Measurements from ENCODE around the gene LARP4B. TPM values are rescaled to one million over a fixed set of nuclear protein-coding genes. Genes with fewer than 3 reads are reported as not detected.

Gene LARP4B
- total RNA-seq, 1 experiment from 2014 or later: 181 TPM

- no TSS peak for BruUV-seq (replicated peaks)
- no peaks in the 10 kb centered on the region for H3K27me3 Mint-ChIP-seq (ENCODE audit: unreplicated experiment)
- no peaks in the 10 kb centered on the region for H3K9me3 Mint-ChIP-seq (ENCODE audit: low read depth, unreplicated experiment)
- H3K4me1 Mint-ChIP-seq (ENCODE audit: low read depth, unreplicated experiment): peaks cover 22% of the 10 kb centered on the region
- CTCF ChIA-PET: no interaction called here
- TF ChIP-seq CTCF (IDR thresholded peaks at IDR 0.05; ENCODE audit: unreplicated experiment): no peak
- no peak overlapping the region for H3K4me3 Mint-ChIP-seq (ENCODE audit: low read depth, unreplicated experiment)
- intact Hi-C loops (cut with micrococcal nuclease; ENCODE audit: unreplicated experiment): no loop called here
- peaks cover 25% of the 10 kb centered on the region for H3K36me3 Mint-ChIP-seq (ENCODE audit: insufficient read depth, unreplicated experiment)
- no peak for DNase-seq
- H3K27ac Mint-ChIP-seq (ENCODE audit: unreplicated experiment): no peak overlapping the region
Measured at GRCh38 chr10:776772-777171, 154.7 kb downstream of the LARP4B start.

GRCh38 chr10:775245-776075 is 156.0 kb downstream of the LARP4B start:
- H3K27me3 Mint-ChIP-seq (ENCODE audit: unreplicated experiment): no peaks in the 10 kb centered on the region
- peak overlapping the region; percentile 62 for H3K27ac Mint-ChIP-seq (ENCODE audit: unreplicated experiment)
- peaks cover 22% of the 10 kb centered on the region for H3K4me1 Mint-ChIP-seq (ENCODE audit: low read depth, unreplicated experiment)
- CTCF ChIA-PET: interaction anchor here (0.6 kb wide), 2 partner anchors 18 to 31 kb away, joined by 3 to 4 read pairs; no protein-coding TSS in a partner anchor
- no peaks in the 10 kb centered on the region for H3K9me3 Mint-ChIP-seq (ENCODE audit: low read depth, unreplicated experiment)
- H3K36me3 Mint-ChIP-seq (ENCODE audit: insufficient read depth, unreplicated experiment): peaks cover 13% of the 10 kb centered on the region
- BruUV-seq (replicated peaks): no TSS peak
- peak; percentile 67 for DNase-seq
- TF ChIP-seq CTCF (IDR thresholded peaks at IDR 0.05; ENCODE audit: unreplicated experiment): no peak
- peak overlapping the region; percentile 61 for H3K4me3 Mint-ChIP-seq (ENCODE audit: low read depth, unreplicated experiment)
- intact Hi-C loops (cut with micrococcal nuclease; ENCODE audit: unreplicated experiment): no loop called here

DNA sequence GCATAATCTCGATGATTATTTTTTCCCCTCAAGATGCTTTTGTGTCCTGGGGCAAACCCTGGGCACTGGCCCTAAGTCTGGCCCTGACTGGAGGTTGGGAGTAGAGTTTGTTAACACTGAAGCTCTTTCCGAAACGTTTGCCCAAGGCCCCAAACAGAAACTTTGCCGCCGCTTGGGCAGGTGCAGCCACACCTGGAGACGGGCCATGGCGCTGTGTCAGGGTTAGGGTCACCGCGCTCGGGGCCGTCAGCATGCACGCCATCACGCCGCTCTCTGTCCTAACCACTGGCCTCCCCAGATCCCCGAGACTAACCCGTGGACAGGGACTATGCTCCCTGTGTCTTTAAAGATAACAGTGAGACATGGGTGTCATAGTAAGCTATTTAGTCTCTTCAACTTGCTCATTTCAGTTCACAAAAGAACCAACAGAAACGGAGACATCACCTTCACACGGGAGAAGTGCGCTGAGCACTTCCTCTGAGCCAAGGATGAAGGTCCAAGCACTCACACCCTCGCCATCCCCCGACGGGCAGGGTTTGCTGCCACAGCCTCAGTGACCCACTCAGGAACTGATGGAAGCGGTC is 156.8 kb downstream of the LARP4B start:
- TF ChIP-seq CTCF (IDR thresholded peaks at IDR 0.05; ENCODE audit: unreplicated experiment): no peak
- peaks cover 22% of the 10 kb centered on the region for H3K4me1 Mint-ChIP-seq (ENCODE audit: low read depth, unreplicated experiment)
- no peak for DNase-seq
- no peaks in the 10 kb centered on the region for H3K27me3 Mint-ChIP-seq (ENCODE audit: unreplicated experiment)
- peaks cover 6% of the 10 kb centered on the region for H3K36me3 Mint-ChIP-seq (ENCODE audit: insufficient read depth, unreplicated experiment)
- CTCF ChIA-PET: interaction anchor here (0.6 kb wide), 1 partner anchor 30 kb away, joined by 3 read pairs; no protein-coding TSS in a partner anchor
- no peaks in the 10 kb centered on the region for H3K9me3 Mint-ChIP-seq (ENCODE audit: low read depth, unreplicated experiment)
- intact Hi-C loops (cut with micrococcal nuclease; ENCODE audit: unreplicated experiment): no loop called here
- no TSS peak for BruUV-seq (replicated peaks)
- no peak overlapping the region for H3K27ac Mint-ChIP-seq (ENCODE audit: unreplicated experiment)
- peak overlapping the region; percentile 61 for H3K4me3 Mint-ChIP-seq (ENCODE audit: low read depth, unreplicated experiment)

DNA sequence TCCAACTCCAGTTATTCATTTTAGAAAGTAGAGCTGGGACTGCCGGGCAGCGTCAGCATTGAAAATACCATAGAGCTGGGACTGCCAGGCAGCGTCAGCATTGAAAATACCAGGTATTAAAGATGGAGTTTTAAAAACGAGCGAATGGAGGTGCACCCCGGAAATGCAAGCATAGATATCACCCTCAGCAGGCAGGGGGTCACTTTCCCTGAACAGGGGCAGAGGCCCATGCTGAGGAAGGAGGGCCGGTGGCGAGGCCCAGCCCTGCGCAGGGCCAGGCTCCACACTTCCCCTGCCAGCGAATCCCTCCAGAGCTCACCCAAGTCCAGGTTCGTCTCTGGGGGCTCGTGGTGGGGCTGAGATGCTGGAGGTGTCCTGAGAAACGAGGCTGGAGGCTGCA is 157.3 kb downstream of the LARP4B start:
- intact Hi-C loops (cut with micrococcal nuclease; ENCODE audit: unreplicated experiment): no loop called here
- H3K4me1 Mint-ChIP-seq (ENCODE audit: low read depth, unreplicated experiment): peaks cover 22% of the 10 kb centered on the region
- H3K4me3 Mint-ChIP-seq (ENCODE audit: low read depth, unreplicated experiment): no peak overlapping the region

More for the DNA sequence above, 157.3 kb downstream of the LARP4B start:
- Mint-ChIP-seq H3K27ac (ENCODE audit: unreplicated experiment) (no peak overlapping the region), H3K27me3 (ENCODE audit: unreplicated experiment) (no peaks in the 10 kb centered on the region), H3K9me3 (ENCODE audit: low read depth, unreplicated experiment) (no peaks in the 10 kb centered on the region), H3K36me3 (ENCODE audit: insufficient read depth, unreplicated experiment) (peaks cover 5% of the 10 kb centered on the region)
- no peak for TF ChIP-seq CTCF (IDR thresholded peaks at IDR 0.05; ENCODE audit: unreplicated experiment)
- no peak for DNase-seq
- CTCF ChIA-PET: no interaction called here
- BruUV-seq (replicated peaks): no TSS peak

Data from Calu3 (cell line).